Body of pancreas (tissue), 4 donors: ENCODE measurements around the gene AHI1. TPM values are rescaled to one million over a fixed set of nuclear protein-coding genes. Genes with fewer than 3 reads are reported as not detected.

Experiments used
- ATAC-seq: fragments of 150-250 bp; one replicate; pipeline ENCODE4 v1.9.1; 2016
- DNase-seq, 4 donors: peaks; one replicate each; pipeline ENCODE4 v3.0.0-alpha.2; 2019
- H3K27ac ChIP-seq, 4 donors: fragments of 200-600 bp; sonication (generic); 1 replicate in 3 of 4; 2 replicates in 1 of 4; pipeline versions ENCODE4 v1.5.1 to v1.6.1; 2016 to 2019; ENCODE audit warnings: mild to moderate bottlenecking in 1 of 4, mixed read lengths in 1 of 4, moderate library complexity in 1 of 4
- H3K27me3 ChIP-seq, 2 donors: fragments of 200-600 bp; sonication (generic); one replicate each; pipeline ENCODE4 v1.6.0; 2016; ENCODE audit warnings: mild to moderate bottlenecking in 1 of 2
- H3K36me3 ChIP-seq, 2 donors: fragments of 200-600 bp; sonication (generic); replicated peaks in 1 of 2; 2 replicates each; pipeline ENCODE4 v1.5.1; 2016; ENCODE audit warnings: low read depth in 2 of 2; ENCODE audit not compliant: insufficient read depth in 1 of 2
- H3K4me1 ChIP-seq: fragments of 200-600 bp; sonication (generic); one replicate; pipeline ENCODE4 v1.6.0; 2016
- H3K4me3 ChIP-seq, 2 donors: fragments of 200-600 bp; sonication (generic); 1 replicate in 1 of 2; 2 replicates in 1 of 2; pipeline ENCODE4 v1.5.1; 2016 to 2019
- H3K9me3 ChIP-seq, 3 donors: fragments of 200-600 bp; sonication (generic); 1 replicate in 2 of 3; 2 replicates in 1 of 3; pipeline ENCODE4 v1.5.1; 2016
- POLR2A ChIP-seq, 3 donors: fragments of 450-650 bp; IDR thresholded peaks; one replicate each; pipeline ENCODE4 v1.6.1; 2016; ENCODE audit warnings: antibody characterized with exemption in 3 of 3, mild to moderate bottlenecking in 2 of 3
- WGBS, 2 donors: methylation state at CpG; one replicate each; pipeline ENCODE4 v1.1.5; 2017; 5-methylcytosine and 5-hydroxymethylcytosine counted together
- intact Hi-C: fragments of 100-400 bp; cut with DNase I; formaldehyde crosslinking; loops from one replicate; pipeline ENCODE4 v1.15.1; 2023
- total RNA-seq, 2 donors: library from RNA; depleted of rRNA; stranded (reverse); fragments of >200 nt; gene quantifications; one replicate each; pipeline ENCODE4 v1.1.0, GENCODE V29; 2016
- TF ChIP-seq, protein P1 (sequence below), 7 experiments: fragments of 450-650 bp in 4 of 7; fragments of 200-600 bp in 3 of 7; sonication (generic) in 3 of 7; IDR thresholded peaks; one replicate each; pipeline ENCODE4 v1.5.1; 2016 to 2019; ENCODE audit warnings: antibody characterized with exemption in 7 of 7

Gene AHI1
- total RNA-seq, 2 donors from 2014 or later, result 20.2 to 107 TPM

DNA sequence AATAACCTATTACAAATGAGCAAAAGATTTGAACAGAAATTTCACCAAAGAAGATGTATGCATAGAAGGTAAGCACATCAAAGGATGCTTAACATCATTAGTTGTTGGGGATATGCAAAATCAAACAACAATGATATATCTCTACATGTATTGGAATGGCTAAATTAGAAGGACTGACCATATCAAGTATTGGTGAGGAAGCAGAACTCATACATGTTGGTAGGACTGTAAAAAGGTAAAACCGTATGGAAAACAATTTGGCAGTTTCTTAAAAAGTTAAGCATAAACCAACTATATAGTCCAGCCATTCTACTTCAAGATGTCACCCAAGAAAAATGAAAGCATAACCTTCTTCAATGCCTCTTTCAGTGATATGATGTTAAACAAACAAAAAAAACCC, 202.5 kb downstream of the AHI1 start:
- no peaks in the 10 kb centered on the region for H3K27me3 ChIP-seq
- H3K4me1 ChIP-seq, result no peaks in the 10 kb centered on the region
- intact Hi-C loops, result no loop called here
- no peaks in the 10 kb centered on the region for H3K9me3 ChIP-seq
- TF ChIP-seq POLR2A (IDR thresholded peaks at IDR 0.05), result no peak
- TF ChIP-seq, protein P1, sequence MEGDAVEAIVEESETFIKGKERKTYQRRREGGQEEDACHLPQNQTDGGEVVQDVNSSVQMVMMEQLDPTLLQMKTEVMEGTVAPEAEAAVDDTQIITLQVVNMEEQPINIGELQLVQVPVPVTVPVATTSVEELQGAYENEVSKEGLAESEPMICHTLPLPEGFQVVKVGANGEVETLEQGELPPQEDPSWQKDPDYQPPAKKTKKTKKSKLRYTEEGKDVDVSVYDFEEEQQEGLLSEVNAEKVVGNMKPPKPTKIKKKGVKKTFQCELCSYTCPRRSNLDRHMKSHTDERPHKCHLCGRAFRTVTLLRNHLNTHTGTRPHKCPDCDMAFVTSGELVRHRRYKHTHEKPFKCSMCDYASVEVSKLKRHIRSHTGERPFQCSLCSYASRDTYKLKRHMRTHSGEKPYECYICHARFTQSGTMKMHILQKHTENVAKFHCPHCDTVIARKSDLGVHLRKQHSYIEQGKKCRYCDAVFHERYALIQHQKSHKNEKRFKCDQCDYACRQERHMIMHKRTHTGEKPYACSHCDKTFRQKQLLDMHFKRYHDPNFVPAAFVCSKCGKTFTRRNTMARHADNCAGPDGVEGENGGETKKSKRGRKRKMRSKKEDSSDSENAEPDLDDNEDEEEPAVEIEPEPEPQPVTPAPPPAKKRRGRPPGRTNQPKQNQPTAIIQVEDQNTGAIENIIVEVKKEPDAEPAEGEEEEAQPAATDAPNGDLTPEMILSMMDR (IDR thresholded peaks at IDR 0.05), result no peak
- 85 to 92% methylated on average over 1 of the region's 1 CpG for WGBS, 2 donors
- ATAC-seq (no peak), DNase-seq (no peak)
- peaks cover 0 to 6% of the 10 kb centered on the region in 2 donors for H3K36me3 ChIP-seq
- H3K4me3 ChIP-seq, result no peak overlapping the region
- no peak overlapping the region for H3K27ac ChIP-seq

DNA sequence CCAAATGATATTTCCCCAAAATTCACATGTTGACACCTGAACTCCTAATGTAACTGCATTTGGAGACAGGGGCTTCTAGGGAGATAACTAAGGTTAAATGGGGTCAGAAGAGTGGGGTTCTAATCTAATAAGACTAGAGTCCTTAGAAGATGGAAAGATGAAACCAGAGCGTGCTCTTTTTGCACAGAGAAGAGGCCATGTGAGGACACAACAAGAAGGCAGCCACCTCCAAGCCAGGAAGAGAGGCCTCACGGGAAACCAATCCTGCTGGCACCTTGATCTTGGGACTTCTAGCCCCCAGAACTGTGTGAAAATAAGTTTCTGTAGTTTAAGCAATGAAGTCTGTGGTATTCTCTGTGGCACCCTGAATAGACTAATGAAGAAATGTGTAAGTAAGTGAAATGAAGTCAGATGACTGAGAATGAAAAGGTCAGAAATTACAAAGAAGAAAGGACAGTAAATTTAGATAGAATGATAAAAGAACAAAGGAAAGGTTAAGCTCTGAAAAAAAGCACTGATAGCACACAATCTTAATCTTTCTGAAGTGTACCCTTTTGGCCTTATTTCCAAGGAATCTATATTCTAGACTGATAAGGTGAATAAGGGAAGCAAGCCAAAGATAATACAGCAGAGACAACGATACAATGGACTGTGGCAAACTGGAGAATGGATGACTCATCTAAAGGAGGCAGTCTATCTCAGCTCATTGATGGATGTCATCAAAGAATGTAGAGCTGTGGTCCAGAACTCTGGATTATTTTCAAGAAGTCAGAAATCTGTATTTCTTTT, 206.1 kb downstream of the AHI1 start:
- 67 to 69% methylated on average over 3 of the region's 3 CpGs for WGBS, 2 donors
- no peak for TF ChIP-seq POLR2A (IDR thresholded peaks at IDR 0.05)
- TF ChIP-seq, protein P1 (IDR thresholded peaks at IDR 0.05), result no peak

DNA sequence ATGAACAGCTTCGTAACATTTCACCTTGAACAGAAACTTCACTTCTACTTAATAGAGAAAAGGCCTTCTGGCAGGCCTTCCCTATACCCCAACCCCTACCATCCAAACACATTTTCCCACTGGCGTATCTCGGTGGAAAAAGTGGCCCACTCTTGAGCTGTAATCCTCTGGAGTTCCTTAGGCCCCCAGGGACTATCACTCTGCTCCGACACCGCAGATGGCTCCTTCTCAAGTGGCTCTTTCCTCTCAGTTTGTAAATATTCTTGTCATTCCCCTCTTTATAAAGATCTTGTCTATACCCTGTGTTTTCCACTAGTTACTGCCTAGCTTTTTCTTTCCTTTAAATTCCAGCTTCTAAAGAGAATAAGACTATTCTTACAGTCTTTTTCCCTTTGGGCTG, 207.7 kb downstream of the AHI1 start:
- H3K27me3 ChIP-seq, result no peaks in the 10 kb centered on the region
- 79 to 93% methylated on average over 5 of the region's 5 CpGs for WGBS, 2 donors
- no peak for ATAC-seq

More for the DNA sequence above, 206.1 kb downstream of the AHI1 start:
- DNase-seq (no peak), ATAC-seq (no peak)
- Histone ChIP-seq H3K27ac (no peak overlapping the region), H3K9me3 (no peaks in the 10 kb centered on the region), H3K36me3 (peaks cover 0 to 6% of the 10 kb centered on the region in 2 donors), H3K27me3 (no peaks in the 10 kb centered on the region), H3K4me1 (no peaks in the 10 kb centered on the region), H3K4me3 (no peak overlapping the region)
- intact Hi-C loops, result no loop called here

DNA sequence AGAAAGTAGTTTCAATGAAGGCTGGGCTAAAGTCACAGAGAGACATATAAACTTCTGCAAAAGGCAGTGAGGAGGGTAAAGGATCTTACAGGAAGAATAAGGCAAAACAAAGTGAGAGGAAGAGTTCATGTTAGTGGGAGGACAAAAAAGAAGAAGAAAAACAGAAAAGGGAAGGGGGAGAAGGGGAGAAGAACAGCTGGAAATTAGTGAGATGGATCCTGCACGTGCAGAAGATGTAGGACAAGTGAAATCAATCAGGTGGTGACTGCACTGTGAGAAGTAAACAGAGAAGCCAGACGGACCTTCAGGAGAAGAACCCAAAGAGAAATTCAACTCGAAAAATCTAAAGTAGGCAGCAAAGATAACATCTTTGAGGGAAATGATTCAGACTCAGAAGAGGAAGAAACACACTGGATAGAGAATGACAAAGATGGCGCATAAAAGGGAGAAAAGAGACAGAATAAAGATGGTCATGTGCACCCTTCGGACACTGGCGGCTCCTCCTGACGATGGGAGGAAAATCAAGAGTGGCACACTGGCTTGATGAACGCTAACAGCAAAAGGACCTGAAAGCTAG, 210.5 kb downstream of the AHI1 start:
- intact Hi-C loops, result no loop called here
- Histone ChIP-seq H3K4me3 (no peak overlapping the region), H3K9me3 (no peaks in the 10 kb centered on the region), H3K4me1 (no peaks in the 10 kb centered on the region), H3K36me3 (peaks cover 0 to 5% of the 10 kb centered on the region in 2 donors), H3K27me3 (no peaks in the 10 kb centered on the region), H3K27ac (no peak overlapping the region)
- TF ChIP-seq, protein P1 (IDR thresholded peaks at IDR 0.05), result no peak
- TF ChIP-seq POLR2A (IDR thresholded peaks at IDR 0.05), result no peak
- 79 to 80% methylated on average over 8 of the region's 8 CpGs for WGBS, 2 donors
- ATAC-seq (no peak), DNase-seq (no peak)

More for the DNA sequence above, 207.7 kb downstream of the AHI1 start:
- DNase-seq, result no peak
- Histone ChIP-seq H3K27ac (no peak overlapping the region), H3K4me3 (no peak overlapping the region), H3K9me3 (no peaks in the 10 kb centered on the region), H3K4me1 (no peaks in the 10 kb centered on the region), H3K36me3 (peaks cover 0 to 5% of the 10 kb centered on the region in 2 donors)
- intact Hi-C loops, result no loop called here
- no peak for TF ChIP-seq POLR2A (IDR thresholded peaks at IDR 0.05)
- TF ChIP-seq, protein P1 (IDR thresholded peaks at IDR 0.05), result no peak
